Activated T-helper 1 cell treated with Interleukin-2 at 50 U/mL for 16 hours (primary cell): Measurements from ENCODE around the gene ATOH1.

Experiments
- DNase-seq: peaks from one replicate; pipeline ENCODE4 v3.0.0-alpha.2; 2020; ENCODE audit warnings: low read depth

ATOH1 gene

DNA sequence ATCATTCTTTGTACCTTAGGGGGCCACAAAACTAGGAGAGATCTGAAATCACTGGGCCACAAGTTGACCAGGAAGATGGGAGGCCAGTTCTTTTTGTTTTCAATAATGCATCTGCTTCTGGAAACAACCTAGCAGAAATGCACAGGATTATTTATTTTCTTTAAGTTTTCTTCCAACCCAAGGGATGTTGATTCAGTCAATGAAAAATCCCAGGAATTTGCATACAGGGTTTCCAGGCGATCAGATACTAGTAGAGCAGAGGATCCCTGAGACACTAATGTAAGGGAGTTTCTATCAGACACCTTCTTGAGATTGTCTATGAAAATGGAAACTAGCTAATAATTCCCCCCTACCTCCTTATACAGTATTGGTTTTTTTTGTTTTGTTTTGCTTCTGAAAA, 7.4 kb downstream of the ATOH1 start:
- DNase-seq = no peak

DNA sequence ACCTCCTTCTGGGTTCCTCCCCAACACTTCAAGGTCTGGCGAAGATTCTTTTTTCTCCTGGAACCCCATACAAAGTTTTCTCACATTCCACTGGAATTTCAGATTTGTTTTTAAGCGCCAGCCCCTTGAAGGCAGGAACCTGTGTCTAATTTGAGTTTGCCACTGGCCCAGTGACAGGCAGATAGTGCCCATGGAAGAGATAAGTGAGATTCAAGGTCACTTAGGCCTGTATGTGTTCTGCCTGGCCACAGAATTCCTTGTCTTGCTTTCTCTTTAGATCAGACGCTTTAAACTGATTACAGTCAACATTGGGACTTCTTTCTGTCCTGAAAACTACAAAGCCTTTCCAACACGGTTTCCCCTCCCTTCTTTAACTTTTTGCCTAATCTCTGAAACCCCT, 11.2 kb downstream of the ATOH1 start:
- DNase-seq = no peak

DNA sequence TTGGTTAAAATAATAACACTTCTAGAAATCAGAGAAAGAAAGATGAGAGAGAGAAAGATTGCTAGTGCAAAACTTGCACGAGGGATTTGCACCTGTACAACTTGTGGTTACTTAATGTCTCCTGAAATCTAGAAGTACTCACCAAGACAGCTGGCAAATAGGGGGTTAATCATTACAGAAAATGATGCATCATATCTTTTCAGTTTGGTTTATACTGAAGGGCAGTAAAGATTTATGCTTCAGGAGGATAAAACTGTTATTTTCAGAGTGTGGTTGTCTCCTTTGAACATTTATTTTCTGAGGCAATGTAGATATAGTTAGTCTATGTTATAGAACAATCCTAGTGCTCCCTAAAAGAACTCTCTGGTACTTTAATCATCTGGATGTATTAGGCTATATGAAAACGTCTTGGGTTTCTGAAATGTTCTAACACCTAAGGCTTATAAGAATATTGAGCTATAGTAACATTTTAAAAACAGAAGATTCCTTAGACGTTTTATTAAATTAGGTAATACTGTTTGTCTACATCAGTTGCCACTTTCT, 13.3 kb downstream of the ATOH1 start:
- no peak for DNase-seq

DNA sequence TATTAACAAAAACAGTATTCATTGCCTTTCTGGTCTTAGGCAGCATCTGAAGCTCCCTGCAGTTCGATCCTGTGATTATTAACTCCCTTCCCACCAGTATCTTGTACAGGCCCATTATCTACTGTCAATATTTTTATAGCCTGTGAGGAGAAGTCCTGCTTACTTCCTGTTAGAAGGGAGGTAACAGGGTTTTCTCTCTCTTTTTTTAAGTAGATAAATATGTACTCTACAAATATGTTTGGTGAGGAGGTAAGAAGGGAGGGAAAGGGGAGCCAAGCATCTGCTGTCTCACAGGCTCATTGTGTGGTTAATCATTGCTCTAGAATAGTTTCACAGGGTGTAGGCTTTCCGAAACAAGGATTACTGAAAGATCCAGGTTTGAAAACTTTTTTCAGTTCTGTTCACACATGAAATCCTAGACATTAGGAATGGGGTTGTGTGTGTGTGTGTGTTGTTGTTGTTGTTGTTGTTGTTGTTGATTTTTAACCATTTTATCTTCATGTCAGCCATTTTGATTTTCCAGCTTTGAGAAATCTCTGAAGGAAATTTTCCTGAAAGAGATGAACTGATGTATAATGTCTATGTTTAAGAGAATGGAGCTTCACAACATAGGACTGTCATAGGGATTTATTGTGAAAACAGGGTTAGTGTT, 14.2 kb downstream of the ATOH1 start:
- DNase-seq = no peak

DNA sequence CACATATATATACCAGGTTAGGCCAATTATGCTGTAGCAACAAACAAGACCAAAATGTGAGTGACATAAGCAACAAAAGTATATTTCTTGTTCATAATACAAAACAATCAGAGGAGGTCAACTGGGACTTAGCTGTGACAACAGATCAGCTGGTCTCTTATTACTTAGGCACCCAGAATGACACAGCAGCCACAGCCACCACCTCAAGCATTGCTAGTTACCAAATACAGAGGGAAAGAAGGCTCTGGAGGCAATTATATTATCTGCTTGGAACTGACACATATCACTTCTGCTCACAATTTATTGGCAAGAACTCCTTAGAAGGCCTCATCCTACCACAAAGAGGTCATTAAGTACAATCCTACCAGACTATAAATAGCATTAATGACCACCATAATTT, 15.2 kb downstream of the ATOH1 start:
- DNase-seq = no peak

DNA sequence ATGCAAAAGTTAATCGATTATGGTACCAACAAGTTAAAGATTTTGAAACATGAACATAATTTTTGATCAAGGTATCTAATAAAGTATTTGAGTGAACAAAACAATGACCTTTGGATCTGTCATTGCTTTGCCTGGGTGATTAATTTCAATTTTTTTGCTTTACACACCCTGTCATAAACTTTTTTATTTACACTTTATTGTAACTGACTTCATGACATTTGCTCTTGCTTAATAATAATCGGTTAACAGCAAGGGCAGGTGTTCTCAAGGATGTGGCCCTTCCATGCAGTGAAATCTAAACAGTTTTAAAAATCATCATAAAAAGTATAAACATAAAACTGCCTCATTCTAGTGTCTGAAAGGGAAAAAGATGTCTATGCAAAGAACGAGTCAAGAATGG, 24.1 kb downstream of the ATOH1 start:
- no peak for DNase-seq

DNA sequence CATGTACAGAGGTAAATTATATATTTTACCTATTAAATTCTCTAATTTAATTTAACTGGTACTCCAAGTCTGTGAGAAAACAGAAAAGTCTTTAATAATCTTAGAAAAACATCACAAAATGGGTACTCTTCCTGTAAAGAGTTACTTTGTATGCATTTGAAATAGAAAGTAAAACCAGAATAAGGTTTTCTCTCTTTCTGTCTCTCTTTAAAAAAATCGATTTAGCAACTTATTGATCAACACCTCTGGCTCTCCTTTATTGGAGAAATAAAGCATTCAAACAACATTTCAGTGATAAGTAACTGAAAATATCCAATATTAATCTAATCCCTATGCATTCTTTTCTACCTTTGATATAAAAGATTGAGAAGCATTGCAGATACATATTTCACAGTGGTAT, 27.4 kb downstream of the ATOH1 start:
- no peak for DNase-seq

DNA sequence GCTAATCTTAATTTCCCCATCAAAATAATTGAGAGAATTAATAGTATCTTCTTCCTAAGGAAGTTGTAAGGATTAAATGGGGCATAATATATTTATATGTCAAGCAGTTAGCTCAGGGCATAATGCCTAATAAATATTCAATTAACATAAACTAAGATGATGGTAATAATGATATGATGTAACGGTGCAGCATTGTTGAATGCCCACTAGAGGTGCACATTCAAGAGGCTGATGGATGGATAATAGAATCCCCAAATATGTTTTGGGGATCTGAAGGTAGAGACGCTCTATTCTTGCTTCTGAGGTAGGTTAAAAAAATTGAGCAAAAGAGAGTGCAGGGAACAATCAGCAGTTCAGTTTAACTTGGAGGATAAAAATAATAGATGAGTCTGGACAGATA, 37.1 kb downstream of the ATOH1 start:
- no peak for DNase-seq

DNA sequence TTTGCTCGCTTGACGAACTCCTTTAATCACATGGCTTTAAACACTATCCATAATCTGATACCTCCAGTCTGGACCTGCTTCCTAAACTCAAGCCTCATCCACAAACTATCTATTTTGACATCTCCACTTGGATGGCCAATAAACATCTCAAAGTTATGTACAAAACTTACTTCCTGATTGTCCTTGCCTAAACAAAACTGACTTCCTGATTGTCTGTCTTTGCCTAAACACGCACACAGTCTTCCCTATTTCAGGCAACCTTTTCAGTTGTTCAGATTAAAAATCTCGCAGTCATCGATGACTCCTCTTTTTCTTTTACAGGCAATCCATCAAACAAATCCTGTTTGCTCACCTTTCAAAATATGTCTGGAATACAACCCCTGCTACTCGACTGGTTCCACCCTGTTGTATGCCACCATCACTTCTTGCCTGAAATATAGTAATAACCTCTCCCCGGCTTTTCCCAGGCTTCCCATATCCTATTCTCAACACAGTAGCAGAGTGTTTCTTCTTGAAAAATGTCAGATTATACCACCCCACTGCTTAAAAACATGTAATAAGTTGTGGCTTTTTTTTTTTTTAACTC, 39.0 kb downstream of the ATOH1 start:
- no peak for DNase-seq

DNA sequence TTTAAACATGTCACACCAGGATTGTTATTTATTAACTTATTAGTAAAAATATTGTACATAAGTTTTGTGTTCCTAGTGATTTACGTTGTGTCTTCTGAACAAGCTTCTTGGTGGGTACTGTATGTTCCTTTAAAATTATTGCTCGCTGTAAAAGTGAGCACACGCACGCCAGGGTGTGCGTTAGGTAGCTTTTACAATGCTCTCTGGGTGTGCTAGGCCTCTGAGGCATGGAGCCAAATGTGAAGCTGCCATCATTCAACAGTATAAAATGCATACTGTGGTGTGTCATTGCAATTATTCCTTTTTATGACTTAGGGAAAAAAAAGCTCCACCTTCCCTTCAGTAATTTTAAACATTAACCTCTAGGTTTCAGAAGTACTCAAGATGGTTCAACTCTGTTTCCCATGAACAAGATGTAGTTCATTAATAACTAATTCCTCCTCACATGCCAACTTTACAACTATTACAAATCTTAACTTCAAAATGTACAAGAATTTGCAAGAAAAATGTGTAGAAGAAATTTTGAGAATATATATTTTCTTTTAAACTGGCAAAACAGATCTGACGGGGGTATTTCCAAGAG, 42.4 kb downstream of the ATOH1 start:
- no peak for DNase-seq

DNA sequence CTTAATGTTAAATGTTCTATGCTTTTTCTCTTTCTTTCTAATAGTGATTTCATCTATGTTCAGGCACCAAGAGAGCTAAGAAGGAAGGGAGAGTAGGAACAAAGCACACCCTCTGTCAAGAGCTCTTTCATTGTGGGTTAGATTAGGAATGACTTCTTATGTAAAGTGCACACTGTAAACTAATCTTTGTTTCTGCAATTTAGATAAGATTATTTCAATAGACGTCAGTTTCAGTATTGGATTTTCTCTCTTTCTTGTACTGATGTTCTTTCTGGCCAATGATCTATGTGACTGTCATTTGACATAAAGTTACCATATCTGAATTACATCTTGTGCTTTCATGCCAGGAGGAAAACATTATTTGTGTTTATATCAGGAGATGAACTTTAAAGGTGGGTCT, 48.2 kb downstream of the ATOH1 start:
- no peak for DNase-seq

DNA sequence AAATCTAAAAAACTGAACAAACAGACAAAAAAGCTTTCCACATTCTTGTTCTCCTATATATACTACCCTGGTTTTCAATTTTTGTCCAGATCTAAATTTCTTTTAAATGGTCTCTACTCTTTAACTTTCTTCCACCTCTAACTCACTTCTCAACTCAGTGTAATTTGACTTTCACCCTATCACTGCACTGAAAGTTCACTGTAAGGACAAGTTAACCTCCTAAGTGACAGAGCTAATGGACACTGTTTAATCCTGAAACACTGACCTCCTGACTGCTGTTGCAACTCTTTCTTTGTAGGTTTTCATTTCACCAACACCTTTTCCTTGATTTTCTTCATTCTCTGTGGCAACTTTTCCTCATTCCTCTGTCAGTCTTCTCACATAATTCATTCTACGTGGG, 50.0 kb downstream of the ATOH1 start:
- no peak for DNase-seq

DNA sequence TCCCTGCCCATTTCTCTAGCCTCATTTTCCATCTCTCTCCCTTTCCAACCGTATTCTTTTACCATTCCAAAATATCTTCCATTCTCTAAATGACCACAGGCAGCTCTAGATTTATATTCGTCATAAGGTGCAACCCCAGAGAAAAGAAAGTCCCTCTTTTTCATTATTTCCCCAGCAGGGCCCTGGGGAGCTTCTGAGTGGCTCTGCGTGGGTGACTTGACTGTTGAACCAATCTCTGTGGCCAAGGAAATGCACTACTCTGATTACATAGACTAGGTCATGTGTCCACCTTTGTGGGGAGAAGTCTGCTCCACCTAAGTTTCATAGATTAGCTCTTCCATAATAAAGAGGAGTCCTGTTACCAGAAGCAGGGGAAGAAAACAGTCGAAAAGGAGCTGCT, 51.4 kb downstream of the ATOH1 start:
- no peak for DNase-seq
